ENCODE data around the gene CCNG1.
"Not testable (repeated sequence)": the region's sequence is repeated elsewhere in the genome, so short reads cannot be mapped to it uniquely, and the experiment has no call there.

The CCNG1 gene

DNA sequence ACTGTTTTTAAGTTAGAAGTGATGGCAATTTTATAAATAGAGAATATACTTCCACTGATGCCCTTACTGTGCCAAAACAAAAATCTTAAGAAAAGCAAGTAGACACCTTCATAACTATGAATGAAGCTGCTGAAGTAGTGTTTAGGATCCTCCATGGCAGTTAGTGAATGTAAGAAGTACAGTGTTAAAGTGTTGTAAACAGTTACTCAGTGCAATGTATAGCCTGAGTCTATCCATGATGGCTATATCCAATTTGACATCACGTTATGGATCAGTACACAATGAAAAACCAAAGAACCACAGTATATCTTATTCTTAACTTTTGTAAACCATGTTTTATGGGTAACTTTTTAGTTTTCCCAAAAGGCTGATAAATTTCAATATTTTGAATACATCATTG lies 7.1 kb downstream of the CCNG1 start:
- no peak overlapping the region for H3K4me3 ChIP-seq (ENCODE audit: low read length)
- TF ChIP-seq, protein P1, sequence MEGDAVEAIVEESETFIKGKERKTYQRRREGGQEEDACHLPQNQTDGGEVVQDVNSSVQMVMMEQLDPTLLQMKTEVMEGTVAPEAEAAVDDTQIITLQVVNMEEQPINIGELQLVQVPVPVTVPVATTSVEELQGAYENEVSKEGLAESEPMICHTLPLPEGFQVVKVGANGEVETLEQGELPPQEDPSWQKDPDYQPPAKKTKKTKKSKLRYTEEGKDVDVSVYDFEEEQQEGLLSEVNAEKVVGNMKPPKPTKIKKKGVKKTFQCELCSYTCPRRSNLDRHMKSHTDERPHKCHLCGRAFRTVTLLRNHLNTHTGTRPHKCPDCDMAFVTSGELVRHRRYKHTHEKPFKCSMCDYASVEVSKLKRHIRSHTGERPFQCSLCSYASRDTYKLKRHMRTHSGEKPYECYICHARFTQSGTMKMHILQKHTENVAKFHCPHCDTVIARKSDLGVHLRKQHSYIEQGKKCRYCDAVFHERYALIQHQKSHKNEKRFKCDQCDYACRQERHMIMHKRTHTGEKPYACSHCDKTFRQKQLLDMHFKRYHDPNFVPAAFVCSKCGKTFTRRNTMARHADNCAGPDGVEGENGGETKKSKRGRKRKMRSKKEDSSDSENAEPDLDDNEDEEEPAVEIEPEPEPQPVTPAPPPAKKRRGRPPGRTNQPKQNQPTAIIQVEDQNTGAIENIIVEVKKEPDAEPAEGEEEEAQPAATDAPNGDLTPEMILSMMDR (IDR thresholded peaks at IDR 0.05; ENCODE audit: insufficient read depth, low read depth, low read length, missing control alignments): no peak
- DNase-seq (ENCODE audit: low read depth): no peak

DNA sequence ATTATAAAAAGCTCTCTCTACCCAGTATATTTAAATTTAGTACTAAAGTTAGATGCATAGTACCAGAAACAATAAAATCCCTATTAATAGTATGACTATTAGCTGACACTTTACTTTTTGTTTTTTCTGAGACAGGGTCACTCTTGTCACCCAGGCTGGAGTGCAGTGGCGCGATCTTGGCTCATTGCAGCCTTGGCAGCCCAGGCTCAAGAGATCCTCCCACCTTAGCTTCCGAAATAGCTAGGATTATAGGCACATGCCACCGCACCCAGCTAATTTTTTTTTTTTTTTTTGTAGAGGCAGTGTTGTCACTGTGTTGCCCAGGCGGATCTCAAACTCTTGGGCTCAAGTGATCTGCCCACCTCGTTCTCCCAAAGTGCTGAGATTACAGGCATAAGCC lies 8.0 kb downstream of the CCNG1 start:
- TF ChIP-seq, protein P1 (IDR thresholded peaks at IDR 0.05; ENCODE audit: insufficient read depth, low read depth, low read length, missing control alignments): no peak
- H3K4me3 ChIP-seq (ENCODE audit: low read length): no peak overlapping the region
- DNase-seq (ENCODE audit: low read depth): no peak

DNA sequence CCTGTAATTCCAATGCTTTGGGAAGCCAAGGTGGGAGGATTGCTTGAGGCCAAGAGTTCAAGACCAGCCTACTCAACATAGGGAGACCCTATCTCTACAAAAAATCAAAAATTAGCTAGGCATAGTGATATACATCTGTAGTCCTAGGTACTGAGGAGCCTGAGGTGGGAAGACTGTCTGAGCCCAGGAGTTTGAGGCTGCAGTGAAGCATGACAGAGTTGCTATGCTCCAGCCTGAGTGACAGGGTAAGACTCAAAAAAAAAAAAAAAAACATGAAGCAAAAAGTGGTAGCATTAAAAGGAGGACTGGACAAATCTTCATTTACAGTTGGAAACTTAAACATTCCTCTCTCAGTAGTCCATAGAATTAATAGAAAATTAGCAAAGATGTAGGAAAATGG lies 9.8 kb downstream of the CCNG1 start:
- TF ChIP-seq, protein P1 (IDR thresholded peaks at IDR 0.05; ENCODE audit: insufficient read depth, low read depth, low read length, missing control alignments): no peak
- H3K4me3 ChIP-seq (ENCODE audit: low read length): no peak overlapping the region
- DNase-seq (ENCODE audit: low read depth): no peak

DNA sequence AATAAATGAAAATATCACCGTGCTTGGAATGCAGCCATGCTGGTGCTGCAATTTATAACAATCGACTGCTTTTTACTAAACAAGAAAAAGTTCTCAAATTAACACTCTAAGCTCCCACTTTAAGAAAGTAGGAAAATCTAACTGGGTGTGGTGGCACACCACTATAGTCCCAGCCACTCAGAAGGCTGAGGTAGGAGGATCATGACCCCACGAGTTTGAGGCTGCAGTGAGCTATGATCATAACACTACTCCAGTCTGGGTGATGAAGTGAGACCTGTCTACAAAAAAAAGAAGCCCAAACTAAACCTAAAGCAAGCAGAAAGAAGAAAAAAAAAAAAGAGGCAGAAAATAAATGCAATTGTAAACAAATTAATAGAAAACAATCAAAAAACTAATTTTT lies 10.5 kb downstream of the CCNG1 start:
- TF ChIP-seq, protein P1 (IDR thresholded peaks at IDR 0.05; ENCODE audit: insufficient read depth, low read depth, low read length, missing control alignments): no peak

DNA sequence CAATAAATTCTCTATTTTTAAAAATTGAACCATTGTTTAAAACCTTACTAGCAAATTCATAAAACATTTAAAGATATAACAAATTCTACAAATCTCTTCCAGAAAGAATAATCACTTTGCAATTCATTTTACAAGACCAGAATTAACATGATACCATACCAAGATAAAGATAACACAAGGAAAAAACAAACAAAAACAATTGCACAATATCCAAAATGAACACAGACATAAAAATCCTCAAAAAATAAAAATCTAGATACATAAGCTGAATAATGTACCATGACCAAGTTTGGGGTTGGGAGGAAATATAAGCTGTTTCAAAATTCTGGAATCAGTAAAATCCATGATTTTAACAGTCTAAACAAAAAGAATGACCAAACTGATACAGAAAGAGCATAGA lies 11.1 kb downstream of the CCNG1 start:
- TF ChIP-seq, protein P1 (IDR thresholded peaks at IDR 0.05; ENCODE audit: insufficient read depth, low read depth, low read length, missing control alignments): no peak
- no peak overlapping the region for H3K4me3 ChIP-seq (ENCODE audit: low read length)
- DNase-seq (ENCODE audit: low read depth): no peak

More for the DNA sequence above, 10.5 kb downstream of the CCNG1 start:
- DNase-seq (ENCODE audit: low read depth): no peak
- H3K4me3 ChIP-seq (ENCODE audit: low read length): no peak overlapping the region

DNA sequence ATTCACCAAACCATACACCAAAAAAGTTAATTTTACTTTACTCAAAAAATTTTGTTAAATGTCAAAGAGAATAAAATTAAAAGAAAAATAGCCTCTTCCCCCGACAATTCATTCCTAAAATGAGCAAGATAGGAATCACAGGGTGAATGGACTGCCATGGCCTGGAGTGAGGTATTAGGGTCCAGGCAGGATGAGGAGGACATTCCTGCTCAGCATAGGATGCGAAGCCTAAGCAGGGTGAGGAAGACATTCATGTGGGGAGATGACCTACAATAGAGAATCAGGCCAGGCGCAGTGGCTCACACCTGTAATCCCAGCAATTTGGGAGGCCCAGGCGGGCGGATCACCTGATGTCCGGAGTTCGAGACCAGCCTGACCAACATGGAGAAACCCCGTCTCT lies 14.1 kb downstream of the CCNG1 start:
- no peak overlapping the region for H3K4me3 ChIP-seq (ENCODE audit: low read length)
- DNase-seq (ENCODE audit: low read depth): no peak
- TF ChIP-seq, protein P1 (IDR thresholded peaks at IDR 0.05; ENCODE audit: insufficient read depth, low read depth, low read length, missing control alignments): no peak

DNA sequence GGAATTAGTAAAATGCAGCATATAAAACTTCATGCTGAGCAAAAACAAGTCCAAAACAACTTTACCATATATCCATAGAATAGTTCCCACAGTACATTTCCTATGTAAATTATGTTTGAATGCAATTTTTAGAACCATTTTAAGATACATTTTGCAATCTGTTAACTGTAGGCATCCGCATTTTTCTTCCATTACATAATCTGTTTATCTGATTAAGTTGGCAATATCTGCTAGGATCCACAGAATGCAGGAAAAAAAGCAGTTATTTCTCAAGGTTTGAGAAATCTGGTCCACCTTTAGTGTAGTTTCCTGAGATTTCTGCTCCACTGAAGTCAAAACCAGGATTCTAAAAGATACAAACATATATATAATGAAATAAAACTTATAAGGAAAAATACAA lies 16.3 kb downstream of the CCNG1 start:
- H3K4me3 ChIP-seq (ENCODE audit: low read length): no peak overlapping the region
- DNase-seq (ENCODE audit: low read depth): no peak
- TF ChIP-seq, protein P1 (IDR thresholded peaks at IDR 0.05; ENCODE audit: insufficient read depth, low read depth, low read length, missing control alignments): no peak

DNA sequence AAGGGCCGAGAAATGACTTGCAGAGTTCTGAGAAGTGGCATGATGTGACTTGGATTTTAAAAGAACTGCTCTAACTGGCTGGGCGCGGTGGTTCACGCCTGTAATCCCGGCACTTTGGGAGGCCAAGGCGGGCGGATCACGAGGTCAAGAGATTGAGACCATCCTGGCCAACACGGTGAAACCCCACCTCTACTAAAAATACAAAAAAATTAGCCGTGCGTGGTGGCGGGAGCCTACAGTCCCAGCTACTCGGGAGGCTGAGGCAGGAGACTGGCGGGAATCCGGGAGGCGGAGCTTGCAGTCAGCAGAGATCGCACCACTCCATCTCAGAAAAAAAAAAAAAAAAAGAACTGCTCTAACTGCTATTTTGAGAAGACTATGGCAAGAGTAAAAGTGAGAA lies 18.0 kb downstream of the CCNG1 start:
- not testable (repeated sequence) for DNase-seq (ENCODE audit: low read depth); H3K4me3 ChIP-seq (ENCODE audit: low read length)

Measured in epithelial cell of esophagus (primary cell).